GM23338 (cell line): ENCODE results near the gene ZP2. TPM values are rescaled to one million over a fixed set of nuclear protein-coding genes. Genes with fewer than 3 reads are reported as not detected.

Experiments used
- ATAC-seq: fragments of 200-7000 bp; cut with Tn5 transposase; 3 replicates; pipeline ENCODE4 v1.9.1; 2020
- DNase-seq: peaks from one replicate; pipeline ENCODE4 v3.0.0-alpha.2; 2015; ENCODE audit warnings: low spot score
- H2AFZ ChIP-seq: fragments of 200-600 bp; sonication (generic); 2 replicates; pipeline ENCODE4 v1.8.0; 2016; ENCODE audit warnings: antibody characterized with exemption, mild to moderate bottlenecking, moderate library complexity
- H3F3A ChIP-seq: fragments of 200-600 bp; sonication (generic); replicated peaks from 2 replicates; pipeline ENCODE4 v1.8.0; 2017; ENCODE audit warnings: antibody characterized with exemption, mixed run types, low read depth
- H3K27ac ChIP-seq: fragments of 200-600 bp; sonication (generic); 2 replicates; pipeline ENCODE4 v1.6.1; 2016; ENCODE audit warnings: low read depth
- H3K27me3 ChIP-seq: fragments of 200-600 bp; sonication (generic); 2 replicates; pipeline ENCODE4 v1.8.0; 2016; ENCODE audit warnings: mild to moderate bottlenecking, mixed run types, moderate library complexity; ENCODE audit not compliant: insufficient read depth
- H3K36me3 ChIP-seq: fragments of 200-600 bp; sonication (generic); 2 replicates; pipeline ENCODE4 v1.8.0; 2016; ENCODE audit warnings: mild to moderate bottlenecking; ENCODE audit not compliant: insufficient read depth
- H3K4me1 ChIP-seq: fragments of 200-600 bp; sonication (generic); 2 replicates; pipeline ENCODE4 v1.8.0; 2016; ENCODE audit warnings: mild to moderate bottlenecking, moderate library complexity; ENCODE audit not compliant: insufficient read depth
- H3K4me2 ChIP-seq: fragments of 200-600 bp; sonication (generic); 2 replicates; pipeline ENCODE4 v1.7.1; 2017; ENCODE audit warnings: mixed run types
- H3K4me3 ChIP-seq: fragments of 200-600 bp; sonication (generic); 2 replicates; pipeline ENCODE4 v1.6.1; 2016; ENCODE audit warnings: mixed run types
- H3K79me2 ChIP-seq: fragments of 200-600 bp; sonication (generic); replicated peaks from 2 replicates; pipeline ENCODE4 v1.8.0; 2017; ENCODE audit warnings: mild to moderate bottlenecking; ENCODE audit not compliant: insufficient read depth
- H3K9me2 ChIP-seq: fragments of 200-600 bp; sonication (generic); 2 replicates; pipeline ENCODE4 v1.8.0; 2017; ENCODE audit not compliant: insufficient read depth
- H4K20me1 ChIP-seq: fragments of 200-600 bp; sonication (generic); replicated peaks from 2 replicates; pipeline ENCODE4 v1.8.0; 2017; ENCODE audit warnings: mild to moderate bottlenecking; ENCODE audit not compliant: insufficient read depth
- H3K27ac Mint-ChIP-seq: 2 replicates; pipeline ENCODE4 v1.8.0; 2020; ENCODE audit warnings: inconsistent platforms, mild to moderate bottlenecking, moderate library complexity, mixed read lengths
- H3K27me3 Mint-ChIP-seq: 3 replicates; pipeline ENCODE4 v1.8.0; 2022; ENCODE audit warnings: low read depth, mild to moderate bottlenecking, moderate library complexity, mixed read lengths, inconsistent platforms; ENCODE audit not compliant: insufficient read depth, poor library complexity
- H3K36me3 Mint-ChIP-seq: 3 replicates; pipeline ENCODE4 v1.8.0; 2021; ENCODE audit warnings: low read depth, mild to moderate bottlenecking, inconsistent platforms, moderate library complexity, mixed read lengths
- H3K4me1 Mint-ChIP-seq: 3 replicates; pipeline ENCODE4 v1.8.0; 2020; ENCODE audit warnings: mild to moderate bottlenecking, inconsistent platforms, mixed read lengths
- H3K4me3 Mint-ChIP-seq: 3 replicates; pipeline ENCODE4 v1.8.0; 2021; ENCODE audit warnings: moderate library complexity, mild to moderate bottlenecking, inconsistent platforms, mixed read lengths
- H3K9me3 Mint-ChIP-seq: 3 replicates; pipeline ENCODE4 v1.8.0; 2020; ENCODE audit warnings: moderate library complexity, mild to moderate bottlenecking, inconsistent platforms, mixed read lengths
- CREB1 ChIP-seq: fragments of 250-450 bp; sonication (Bioruptor Pico); IDR thresholded peaks from 2 replicates; pipeline ENCODE4 v1.5.0; 2020; ENCODE audit warnings: low read depth, mild to moderate bottlenecking, moderate library complexity
- EZH2 ChIP-seq: fragments of 200-600 bp; sonication (generic); IDR thresholded peaks from one replicate; pipeline ENCODE4 v1.8.0; 2017; ENCODE audit warnings: antibody characterized with exemption, mild to moderate bottlenecking, low read depth; ENCODE audit not compliant: unreplicated experiment
- EZH2phosphoT487 ChIP-seq: fragments of 200-600 bp; sonication (generic); IDR thresholded peaks from one replicate; pipeline ENCODE4 v1.8.1; 2018; ENCODE audit warnings: antibody characterized with exemption; ENCODE audit not compliant: unreplicated experiment
- POLR2AphosphoS5 ChIP-seq: IDR thresholded peaks from 2 replicates; pipeline ENCODE4 v1.6.1; 2016; ENCODE audit warnings: antibody characterized with exemption, low read depth
- STAT1 ChIP-seq: IDR thresholded peaks from one replicate; pipeline ENCODE4 v1.6.1; 2016; ENCODE audit warnings: antibody characterized with exemption; ENCODE audit not compliant: unreplicated experiment
- ZNF331 ChIP-seq: fragments of 250-450 bp; sonication (Bioruptor Pico); IDR thresholded peaks from 2 replicates; pipeline ENCODE4 v1.5.0; 2020; ENCODE audit warnings: low read depth, mild to moderate bottlenecking, moderate library complexity
- polyA plus RNA-seq: library from polyadenylated mRNA; unstranded; fragments of >200 nt; fragmentation: Nextera tagmentation; extraction: Ambion mirVana; gene quantifications from 2 replicates; pipeline ENCODE4 v1.2.1, GENCODE V29; 2016
- total RNA-seq: library from RNA; depleted of rRNA; stranded (reverse); fragments of >200 nt; shearing (Covaris generic); gene quantifications from 2 replicates; pipeline ENCODE4 v1.2.3, GENCODE V29; 2014
- TF ChIP-seq, protein P1 (sequence below): fragments of 250-450 bp; sonication (Bioruptor Pico); IDR thresholded peaks from 2 replicates; pipeline ENCODE4 v1.5.0; 2020; ENCODE audit warnings: mild to moderate bottlenecking, moderate library complexity
- TF ChIP-seq, protein P2 (sequence below), 2 experiments: fragments of 200-600 bp in 1 of 2; sonication (generic) in 1 of 2; conservative IDR thresholded peaks; 2 replicates each; pipeline versions ENCODE4 v1.5.1 to v1.6.1; 2016 to 2017; ENCODE audit warnings: antibody characterized with exemption in 2 of 2, low read depth in 2 of 2, mild to moderate bottlenecking in 2 of 2, moderate library complexity in 1 of 2

ZP2 gene
- total and polyA plus RNA-seq, 2 experiments from 2014 or later, result not detected

DNA sequence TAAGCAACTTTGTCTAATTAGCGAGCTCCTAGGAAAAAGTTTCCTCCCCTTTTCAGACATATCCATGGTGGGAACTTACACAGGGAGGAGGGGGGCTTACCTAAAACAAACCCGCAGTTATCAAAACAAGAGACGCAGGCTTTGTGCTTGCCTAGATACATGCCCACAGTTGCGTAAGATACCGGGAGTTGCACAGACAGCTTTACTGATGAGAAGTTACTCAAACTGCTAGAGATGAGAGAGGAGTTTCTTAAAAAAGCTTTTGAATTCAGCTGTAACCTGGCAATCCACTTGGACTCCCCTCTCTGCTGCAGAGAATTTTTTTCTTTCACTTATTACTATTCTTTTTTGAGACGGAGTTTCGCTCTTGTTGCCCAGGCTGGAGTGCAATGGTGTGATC is 6.8 kb upstream of the ZP2 start (continued):
- TF ChIP-seq, protein P1, sequence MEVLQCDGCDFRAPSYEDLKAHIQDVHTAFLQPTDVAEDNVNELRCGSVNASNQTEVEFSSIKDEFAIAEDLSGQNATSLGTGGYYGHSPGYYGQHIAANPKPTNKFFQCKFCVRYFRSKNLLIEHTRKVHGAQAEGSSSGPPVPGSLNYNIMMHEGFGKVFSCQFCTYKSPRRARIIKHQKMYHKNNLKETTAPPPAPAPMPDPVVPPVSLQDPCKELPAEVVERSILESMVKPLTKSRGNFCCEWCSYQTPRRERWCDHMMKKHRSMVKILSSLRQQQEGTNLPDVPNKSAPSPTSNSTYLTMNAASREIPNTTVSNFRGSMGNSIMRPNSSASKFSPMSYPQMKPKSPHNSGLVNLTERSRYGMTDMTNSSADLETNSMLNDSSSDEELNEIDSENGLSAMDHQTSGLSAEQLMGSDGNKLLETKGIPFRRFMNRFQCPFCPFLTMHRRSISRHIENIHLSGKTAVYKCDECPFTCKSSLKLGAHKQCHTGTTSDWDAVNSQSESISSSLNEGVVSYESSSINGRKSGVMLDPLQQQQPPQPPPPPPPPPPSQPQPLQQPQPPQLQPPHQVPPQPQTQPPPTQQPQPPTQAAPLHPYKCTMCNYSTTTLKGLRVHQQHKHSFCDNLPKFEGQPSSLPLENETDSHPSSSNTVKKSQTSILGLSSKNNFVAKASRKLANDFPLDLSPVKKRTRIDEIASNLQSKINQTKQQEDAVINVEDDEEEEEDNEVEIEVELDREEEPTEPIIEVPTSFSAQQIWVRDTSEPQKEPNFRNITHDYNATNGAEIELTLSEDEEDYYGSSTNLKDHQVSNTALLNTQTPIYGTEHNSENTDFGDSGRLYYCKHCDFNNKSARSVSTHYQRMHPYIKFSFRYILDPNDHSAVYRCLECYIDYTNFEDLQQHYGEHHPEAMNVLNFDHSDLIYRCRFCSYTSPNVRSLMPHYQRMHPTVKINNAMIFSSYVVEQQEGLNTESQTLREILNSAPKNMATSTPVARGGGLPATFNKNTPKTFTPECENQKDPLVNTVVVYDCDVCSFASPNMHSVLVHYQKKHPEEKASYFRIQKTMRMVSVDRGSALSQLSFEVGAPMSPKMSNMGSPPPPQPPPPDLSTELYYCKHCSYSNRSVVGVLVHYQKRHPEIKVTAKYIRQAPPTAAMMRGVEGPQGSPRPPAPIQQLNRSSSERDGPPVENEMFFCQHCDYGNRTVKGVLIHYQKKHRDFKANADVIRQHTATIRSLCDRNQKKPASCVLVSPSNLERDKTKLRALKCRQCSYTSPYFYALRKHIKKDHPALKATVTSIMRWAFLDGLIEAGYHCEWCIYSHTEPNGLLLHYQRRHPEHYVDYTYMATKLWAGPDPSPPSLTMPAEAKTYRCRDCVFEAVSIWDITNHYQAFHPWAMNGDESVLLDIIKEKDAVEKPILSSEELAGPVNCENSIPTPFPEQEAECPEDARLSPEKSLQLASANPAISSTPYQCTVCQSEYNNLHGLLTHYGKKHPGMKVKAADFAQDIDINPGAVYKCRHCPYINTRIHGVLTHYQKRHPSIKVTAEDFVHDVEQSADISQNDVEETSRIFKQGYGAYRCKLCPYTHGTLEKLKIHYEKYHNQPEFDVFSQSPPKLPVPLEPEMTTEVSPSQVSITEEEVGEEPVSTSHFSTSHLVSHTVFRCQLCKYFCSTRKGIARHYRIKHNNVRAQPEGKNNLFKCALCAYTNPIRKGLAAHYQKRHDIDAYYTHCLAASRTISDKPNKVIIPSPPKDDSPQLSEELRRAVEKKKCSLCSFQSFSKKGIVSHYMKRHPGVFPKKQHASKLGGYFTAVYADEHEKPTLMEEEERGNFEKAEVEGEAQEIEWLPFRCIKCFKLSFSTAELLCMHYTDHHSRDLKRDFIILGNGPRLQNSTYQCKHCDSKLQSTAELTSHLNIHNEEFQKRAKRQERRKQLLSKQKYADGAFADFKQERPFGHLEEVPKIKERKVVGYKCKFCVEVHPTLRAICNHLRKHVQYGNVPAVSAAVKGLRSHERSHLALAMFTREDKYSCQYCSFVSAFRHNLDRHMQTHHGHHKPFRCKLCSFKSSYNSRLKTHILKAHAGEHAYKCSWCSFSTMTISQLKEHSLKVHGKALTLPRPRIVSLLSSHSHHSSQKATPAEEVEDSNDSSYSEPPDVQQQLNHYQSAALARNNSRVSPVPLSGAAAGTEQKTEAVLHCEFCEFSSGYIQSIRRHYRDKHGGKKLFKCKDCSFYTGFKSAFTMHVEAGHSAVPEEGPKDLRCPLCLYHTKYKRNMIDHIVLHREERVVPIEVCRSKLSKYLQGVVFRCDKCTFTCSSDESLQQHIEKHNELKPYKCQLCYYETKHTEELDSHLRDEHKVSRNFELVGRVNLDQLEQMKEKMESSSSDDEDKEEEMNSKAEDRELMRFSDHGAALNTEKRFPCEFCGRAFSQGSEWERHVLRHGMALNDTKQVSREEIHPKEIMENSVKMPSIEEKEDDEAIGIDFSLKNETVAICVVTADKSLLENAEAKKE (CRISPR knock-in tag), result no peak
- TF ChIP-seq EZH2phosphoT487 (no peak), CREB1 (CRISPR knock-in tag) (no peak), STAT1 (no peak)

DNA sequence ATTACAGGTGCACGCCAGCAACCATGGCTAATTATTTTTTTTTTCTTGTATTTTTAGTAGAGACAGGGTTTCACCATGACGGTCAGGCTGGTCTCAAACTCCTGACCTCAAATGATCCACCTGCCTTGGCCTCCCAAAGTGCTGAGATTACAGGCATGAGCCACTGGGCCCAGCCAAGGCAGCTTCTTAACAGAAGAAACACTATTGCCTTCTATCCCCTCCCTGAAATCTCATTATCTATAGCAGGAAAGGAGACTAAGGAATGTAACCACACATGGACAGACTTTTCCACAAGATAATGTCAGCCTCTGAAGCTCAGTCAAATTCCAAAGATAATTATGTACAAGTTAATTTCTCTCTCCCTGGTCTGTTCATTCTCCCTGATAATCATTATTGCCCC is 5.7 kb upstream of the ZP2 start:
- peaks cover 4% of the 10 kb centered on the region; the same call in 1 of the 3 replicates for H3K9me3 Mint-ChIP-seq
- peaks cover 7% of the 10 kb centered on the region for H3K27me3 Mint-ChIP-seq
- Histone ChIP-seq H3K9me2 (no peaks in the 10 kb centered on the region), H3K27me3 (no peaks in the 10 kb centered on the region), H3K4me2 (no peak overlapping the region), H3K4me3 (no peak overlapping the region), H3K4me1 (peaks cover 26% of the 10 kb centered on the region), H2AFZ (no peak overlapping the region; the same call in 1 of the 2 replicates), H4K20me1 (no peaks in the 10 kb centered on the region), H3K79me2 (no peaks in the 10 kb centered on the region), H3F3A (no peaks in the 10 kb centered on the region), H3K36me3 (no peaks in the 10 kb centered on the region), H3K27ac (no peak overlapping the region)
- 0 out of 3 replicates have a peak, but pooled peaks cover 4% of the 10 kb centered on the region for H3K36me3 Mint-ChIP-seq
- DNase-seq (no peak), ATAC-seq (no peak)
- H3K4me1 Mint-ChIP-seq, result peaks cover 20% of the 10 kb centered on the region
- H3K27ac Mint-ChIP-seq, result no peak overlapping the region
- no peak overlapping the region for H3K4me3 Mint-ChIP-seq
- TF ChIP-seq, protein P1 (CRISPR knock-in tag), result no peak
- no peak for TF ChIP-seq POLR2AphosphoS5
- no peak for TF ChIP-seq STAT1
- no peak for TF ChIP-seq ZNF331
- TF ChIP-seq EZH2, result no peak
- TF ChIP-seq, protein P2, sequence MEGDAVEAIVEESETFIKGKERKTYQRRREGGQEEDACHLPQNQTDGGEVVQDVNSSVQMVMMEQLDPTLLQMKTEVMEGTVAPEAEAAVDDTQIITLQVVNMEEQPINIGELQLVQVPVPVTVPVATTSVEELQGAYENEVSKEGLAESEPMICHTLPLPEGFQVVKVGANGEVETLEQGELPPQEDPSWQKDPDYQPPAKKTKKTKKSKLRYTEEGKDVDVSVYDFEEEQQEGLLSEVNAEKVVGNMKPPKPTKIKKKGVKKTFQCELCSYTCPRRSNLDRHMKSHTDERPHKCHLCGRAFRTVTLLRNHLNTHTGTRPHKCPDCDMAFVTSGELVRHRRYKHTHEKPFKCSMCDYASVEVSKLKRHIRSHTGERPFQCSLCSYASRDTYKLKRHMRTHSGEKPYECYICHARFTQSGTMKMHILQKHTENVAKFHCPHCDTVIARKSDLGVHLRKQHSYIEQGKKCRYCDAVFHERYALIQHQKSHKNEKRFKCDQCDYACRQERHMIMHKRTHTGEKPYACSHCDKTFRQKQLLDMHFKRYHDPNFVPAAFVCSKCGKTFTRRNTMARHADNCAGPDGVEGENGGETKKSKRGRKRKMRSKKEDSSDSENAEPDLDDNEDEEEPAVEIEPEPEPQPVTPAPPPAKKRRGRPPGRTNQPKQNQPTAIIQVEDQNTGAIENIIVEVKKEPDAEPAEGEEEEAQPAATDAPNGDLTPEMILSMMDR (conservative IDR thresholded peaks at IDR 0.05; ENCODE audit: low read depth in 2 of 2), result no peak
